Heart left ventricle (tissue), 16 donors: ENCODE measurements around the gene GAGE2A. TPM values are rescaled to one million over a fixed set of nuclear protein-coding genes. Genes with fewer than 3 reads are reported as not detected.
"Not testable (repeated sequence)": the region's sequence is repeated elsewhere in the genome, so short reads cannot be mapped to it uniquely, and the experiment has no call there.

Experiments
- ATAC-seq, 4 donors: fragments of 200-7000 bp; cut with Tn5 transposase; one replicate each; pipeline ENCODE4 v1.9.1; 2020 to 2022; ENCODE audit warnings: moderate library complexity in 4 of 4, mild to moderate bottlenecking in 3 of 4, moderate number of reproducible peaks in 1 of 4
- DNase-seq, 5 donors: peaks; one replicate each; pipeline ENCODE4 v3.0.0-alpha.2; 2020
- H3K27ac ChIP-seq, 12 donors: fragments of 200-600 bp; sonication (generic) in 4 of 12; one replicate each; pipeline versions ENCODE4 v1.5.0 to v1.8.0; 2016 to 2022; ENCODE audit warnings: mild to moderate bottlenecking in 2 of 12
- H3K27me3 ChIP-seq, 9 donors: fragments of 200-600 bp; sonication (generic) in 2 of 9; one replicate each; pipeline versions ENCODE4 v1.5.1 to v1.8.0; 2016 to 2022; ENCODE audit warnings: mild to moderate bottlenecking in 3 of 9
- H3K36me3 ChIP-seq, 9 donors: fragments of 200-600 bp; sonication (generic) in 2 of 9; one replicate each; pipeline versions ENCODE4 v1.5.0 to v1.8.0; 2018 to 2022; ENCODE audit warnings: mild to moderate bottlenecking in 2 of 9
- H3K4me1 ChIP-seq, 12 donors: fragments of 200-600 bp; sonication (generic) in 4 of 12; one replicate each; pipeline versions ENCODE4 v1.5.0 to v1.8.0; 2016 to 2022; ENCODE audit warnings: mild to moderate bottlenecking in 3 of 12
- H3K4me3 ChIP-seq, 12 donors: fragments of 200-600 bp; sonication (generic) in 4 of 12; one replicate each; pipeline versions ENCODE4 v1.5.0 to v1.8.0; 2017 to 2022; ENCODE audit warnings: mild to moderate bottlenecking in 9 of 12, moderate library complexity in 4 of 12
- H3K9me3 ChIP-seq, 12 donors: fragments of 200-600 bp; sonication (generic) in 4 of 12; one replicate each; pipeline versions ENCODE4 v1.5.0 to v1.8.0; 2016 to 2022; ENCODE audit warnings: mild to moderate bottlenecking in 1 of 12
- WGBS, 4 donors: extraction: QIAGEN DNeasy Blood & Tissue Kit in 2 of 4; methylation state at CpG; one replicate each; pipeline versions ENCODE4 v1.1.5 to v1.1.7; 2013 to 2018; 5-methylcytosine and 5-hydroxymethylcytosine counted together
- intact Hi-C, 10 donors: fragments of 100-400 bp; cut with DNase I; formaldehyde crosslinking; loops; one replicate each; pipeline versions ENCODE4 v1.11.1 to v1.14.2; 2022
- long read RNA-seq, 3 donors: library from polyadenylated mRNA; unstranded; transcript quantifications; one replicate each; pipeline ENCODE4 v2.0.0, GENCODE V29; 2020 to 2021
- polyA plus RNA-seq, 2 donors: library from polyadenylated mRNA; stranded (reverse); fragments of 200-250 nt; gene quantifications; one replicate each; pipeline ENCODE4 v1.2.3, GENCODE V29; 2013
- total RNA-seq, 9 donors: library from RNA; depleted of rRNA in 2 of 9; stranded (reverse); fragments of >200 nt in 2 of 9; fragmentation: NEBNext Ultra II Directional in 3 of 9; extraction: Animal tissue kit (Norgen Biotek cat#: 25700) in 3 of 9; gene quantifications; one replicate each; pipeline versions ENCODE4 v1.1.0 to v1.2.4, GENCODE V29; 2016 to 2023
- donor health status: ischemic (EF 13 %, LVEDD 7.1; RV severe dilation, severe dysfunction).
- donor health status: healthy with polysubstance abuse.
- donor health status: DM: no; HTN: yes; CAD: no.
- donor health status: DM: no; HTN: no; CAD: no.
- donor health status: ischemic (EF 25% LVEDD 6.9; RV normal size, moderate dysfunction).
- donor health status: ischemic (EF 25% LVEDD 5.7; RV mildly dilated, moderate dysfunction).
- donor health status: healthy.
- donor health status: DM: yes; HTN: yes; CAD: no.
- donor health status: ischemic (EF 35%, LVEDD 5.7; RV mildly dilated, moderate dysfunction).
- donor health status: nonischemic (EF 11% LVEDD 7.7; RV severe dilation, severe dysfunction).
- donor health status: DM: yes; HTN: yes; CAD: no.
- donor health status: PGD.
- donor health status: ischemic (EF 29% LVEDD 5.4; RV normal size, mild dysfunction).
- donor health status: nonischemic (EF 23%, LVEDD 6.1; RV moderate dilation, normal function).

The GAGE2A gene, protein sequence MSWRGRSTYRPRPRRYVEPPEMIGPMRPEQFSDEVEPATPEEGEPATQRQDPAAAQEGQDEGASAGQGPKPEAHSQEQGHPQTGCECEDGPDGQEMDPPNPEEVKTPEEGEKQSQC
- total RNA-seq (not detected), polyA plus RNA-seq (not detected)
- long read RNA-seq, donor 1 = 0 reads
- long read RNA-seq, donor 2 = 0 reads
- long read RNA-seq, donor 3 = 0 reads

DNA sequence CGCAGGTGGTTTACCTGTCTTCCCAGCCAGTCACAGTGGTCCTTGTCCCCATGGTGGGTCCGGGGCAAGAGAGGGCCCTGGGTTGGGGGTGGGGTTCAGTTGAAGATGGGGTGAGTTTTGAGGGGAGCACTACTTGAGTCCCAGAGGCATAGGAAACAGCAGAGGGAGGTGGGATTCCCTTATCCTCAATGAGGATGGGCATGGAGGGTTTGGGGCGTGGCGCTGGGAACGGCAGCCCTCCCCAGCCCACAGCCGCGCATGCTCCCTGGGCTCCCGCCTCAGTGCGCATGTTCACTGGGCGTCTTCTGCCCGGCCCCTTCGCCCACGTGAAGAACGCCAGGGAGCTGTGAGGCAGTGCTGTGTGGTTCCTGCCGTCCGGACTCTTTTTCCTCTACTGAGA lies at the start of gene GAGE2A:
Gene GAGE2A, plus strand, starts transcription at position 301 of the 400 bp plus-strand sequence. CDS start 1,155 bp downstream, outside the sequence.
- H3K27ac ChIP-seq, H3K4me3 ChIP-seq, intact Hi-C loops, H3K9me3 ChIP-seq, H3K36me3 ChIP-seq, H3K27me3 ChIP-seq, ATAC-seq, H3K4me1 ChIP-seq, DNase-seq: not testable (repeated sequence)
- no CpG with 5 or more reads among the region's 16 CpGs for WGBS, 4 donors

- ATAC-seq, H3K27me3 ChIP-seq, H3K4me1 ChIP-seq, H3K9me3 ChIP-seq, DNase-seq, H3K36me3 ChIP-seq, H3K4me3 ChIP-seq, intact Hi-C loops, H3K27ac ChIP-seq: not testable (repeated sequence)
- no CpG with 5 or more reads among the region's 16 CpGs for WGBS, 4 donors
These were observed 47.9 kb upstream of the GAGE2A start, which contains the start of gene GAGE12D for GRCh38 chrX:49541433-49541832. TSS of gene GAGE12D (plus strand) at chrX:49541733. CDS start at chrX:49542888, 1,155 bp downstream.

- H3K4me3 ChIP-seq, H3K4me1 ChIP-seq, ATAC-seq, H3K36me3 ChIP-seq, DNase-seq, H3K27ac ChIP-seq, H3K27me3 ChIP-seq, H3K9me3 ChIP-seq, intact Hi-C loops: not testable (repeated sequence)
- no CpG with 5 or more reads among the region's 16 CpGs for WGBS, 4 donors
These were observed 38.3 kb upstream of the GAGE2A start, which contains the start of gene GAGE12E for GRCh38 chrX:49550989-49551388. TSS of gene GAGE12E (plus strand) at chrX:49551289. CDS start at chrX:49552444, 1,155 bp downstream.

- intact Hi-C loops, H3K4me1 ChIP-seq, H3K36me3 ChIP-seq, H3K4me3 ChIP-seq, H3K27me3 ChIP-seq, DNase-seq, H3K27ac ChIP-seq, ATAC-seq, H3K9me3 ChIP-seq: not testable (repeated sequence)
- WGBS, 4 donors = no CpG with 5 or more reads among the region's 16 CpGs
These were observed 28.8 kb upstream of the GAGE2A start, which contains the start of gene GAGE12F for GRCh38 chrX:49560542-49560941. TSS of gene GAGE12F (plus strand) at chrX:49560842. CDS start at chrX:49561997, 1,155 bp downstream.

- DNase-seq = peak in 2 of 5 donors; percentile 5 to 15
- H3K27me3 ChIP-seq, ATAC-seq, H3K9me3 ChIP-seq, intact Hi-C loops, H3K4me3 ChIP-seq, H3K36me3 ChIP-seq, H3K27ac ChIP-seq, H3K4me1 ChIP-seq: not testable (repeated sequence)
- WGBS, 4 donors = no CpG with 5 or more reads among the region's 11 CpGs
These were observed 20.6 kb upstream of the GAGE2A start for GRCh38 chrX:49568728-49569127.

DNA sequence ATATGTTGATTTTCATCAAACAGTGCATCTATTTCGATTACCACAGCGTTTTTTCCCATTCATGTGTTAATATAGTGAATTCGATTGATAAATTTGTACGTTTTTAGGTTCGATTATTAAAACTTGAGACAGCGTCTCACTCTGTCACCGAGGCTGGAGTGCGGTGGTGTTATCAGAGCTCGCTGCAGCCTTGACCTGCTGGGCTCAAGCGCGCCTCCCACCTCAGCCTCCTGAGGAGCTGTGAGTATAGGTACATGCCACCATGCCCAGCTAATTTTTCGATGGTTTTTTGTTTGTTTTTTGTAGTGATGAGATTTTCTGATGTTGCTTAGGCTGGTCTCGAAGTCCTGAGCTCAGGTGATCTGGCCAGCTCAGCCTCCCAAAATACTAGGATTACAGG lies 20.1 kb upstream of the GAGE2A start:
- H3K27me3 ChIP-seq, H3K36me3 ChIP-seq, H3K9me3 ChIP-seq, H3K4me3 ChIP-seq, H3K27ac ChIP-seq, intact Hi-C loops, ATAC-seq, H3K4me1 ChIP-seq: not testable (repeated sequence)
- DNase-seq = peak in 1 of 5 donors; percentile 6
- WGBS, 4 donors = 88% methylated on average over 10 of the region's 13 CpGs; no CpG with 5 or more reads in 3 of the 4 donors

GRCh38 chrX:49570100-49570499 lies 19.2 kb upstream of the GAGE2A start, which contains the start of gene GAGE12G:
TSS of gene GAGE12G (plus strand) at chrX:49570400. CDS start at chrX:49571555, 1,155 bp downstream.
- H3K36me3 ChIP-seq, H3K9me3 ChIP-seq, DNase-seq, H3K27me3 ChIP-seq, H3K27ac ChIP-seq, H3K4me1 ChIP-seq, intact Hi-C loops, ATAC-seq, H3K4me3 ChIP-seq: not testable (repeated sequence)
- no CpG with 5 or more reads among the region's 16 CpGs for WGBS, 4 donors

GRCh38 chrX:49579649-49580048 lies 9.6 kb upstream of the GAGE2A start, which contains the start of gene GAGE12H:
TSS of gene GAGE12H (plus strand) at chrX:49579949. CDS start at chrX:49581104, 1,155 bp downstream.
- ATAC-seq, DNase-seq: not testable (repeated sequence)
- WGBS, 4 donors = no CpG with 5 or more reads among the region's 16 CpGs

GRCh38 chrX:49589769-49590478 lies 628 bp downstream of the GAGE2A start:
- H3K4me3 ChIP-seq, H3K27ac ChIP-seq, H3K36me3 ChIP-seq, ATAC-seq, H3K27me3 ChIP-seq, H3K9me3 ChIP-seq, H3K4me1 ChIP-seq, intact Hi-C loops: not testable (repeated sequence)
- 88 to 92% (median 89%) methylated on average over 24 to 33 of the region's 37 CpGs for WGBS, 4 donors
- peak in 4 of 5 donors; percentile 13 to 43 (median 26) for DNase-seq

More at GRCh38 chrX:49579649-49580048, 9.6 kb upstream of the GAGE2A start, which contains the start of gene GAGE12H:
- H3K4me1 ChIP-seq, H3K36me3 ChIP-seq, H3K9me3 ChIP-seq, H3K4me3 ChIP-seq, intact Hi-C loops, H3K27me3 ChIP-seq, H3K27ac ChIP-seq: not testable (repeated sequence)

DNA sequence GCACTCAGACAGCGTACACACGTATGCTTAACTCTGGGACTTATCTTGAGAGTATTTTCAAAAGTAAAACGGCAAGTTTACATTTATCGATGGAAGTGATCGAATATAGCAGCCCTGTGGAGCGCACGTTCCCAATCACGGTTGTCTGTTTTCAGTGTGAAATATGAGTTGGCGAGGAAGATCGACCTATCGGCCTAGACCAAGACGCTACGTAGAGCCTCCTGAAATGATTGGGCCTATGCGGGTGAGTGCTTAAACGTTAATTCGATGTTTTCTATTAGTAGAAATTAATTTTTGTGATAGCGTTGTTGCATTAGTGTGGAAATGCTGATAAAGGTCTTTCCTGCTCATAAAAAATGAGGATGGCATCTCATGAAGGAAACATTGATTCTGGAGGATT lies 1.2 kb downstream of the GAGE2A start:
- WGBS, 4 donors = 85 to 96% (median 91%) methylated on average over 10 to 15 of the region's 17 CpGs
- H3K27me3 ChIP-seq, DNase-seq, H3K27ac ChIP-seq, H3K9me3 ChIP-seq, H3K4me3 ChIP-seq, ATAC-seq, H3K36me3 ChIP-seq, H3K4me1 ChIP-seq, intact Hi-C loops: not testable (repeated sequence)

DNA sequence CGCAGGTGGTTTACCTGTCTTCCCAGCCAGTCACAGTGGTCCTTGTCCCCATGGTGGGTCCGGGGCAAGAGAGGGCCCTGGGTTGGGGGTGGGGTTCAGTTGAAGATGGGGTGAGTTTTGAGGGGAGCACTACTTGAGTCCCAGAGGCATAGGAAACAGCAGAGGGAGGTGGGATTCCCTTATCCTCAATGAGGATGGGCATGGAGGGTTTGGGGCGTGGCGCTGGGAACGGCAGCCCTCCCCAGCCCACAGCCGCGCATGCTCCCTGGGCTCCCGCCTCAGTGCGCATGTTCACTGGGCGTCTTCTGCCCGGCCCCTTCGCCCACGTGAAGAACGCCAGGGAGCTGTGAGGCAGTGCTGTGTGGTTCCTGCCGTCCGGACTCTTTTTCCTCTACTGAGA lies 9.4 kb downstream of the GAGE2A start, which contains the start of gene GAGE1:
Gene GAGE1, plus strand, starts transcription at position 301 of the 400 bp plus-strand sequence. CDS start 1,155 bp downstream, outside the sequence.
- H3K4me3 ChIP-seq, ATAC-seq, H3K36me3 ChIP-seq, H3K27me3 ChIP-seq, H3K27ac ChIP-seq, intact Hi-C loops, DNase-seq, H3K9me3 ChIP-seq, H3K4me1 ChIP-seq: not testable (repeated sequence)
- WGBS, 4 donors = no CpG with 5 or more reads among the region's 16 CpGs
